ENCODE measurements around the gene ZNF740.
"Not testable (repeated sequence)": the region's sequence is repeated elsewhere in the genome, so short reads cannot be mapped to it uniquely, and the experiment has no call there.

Gene ZNF740

DNA sequence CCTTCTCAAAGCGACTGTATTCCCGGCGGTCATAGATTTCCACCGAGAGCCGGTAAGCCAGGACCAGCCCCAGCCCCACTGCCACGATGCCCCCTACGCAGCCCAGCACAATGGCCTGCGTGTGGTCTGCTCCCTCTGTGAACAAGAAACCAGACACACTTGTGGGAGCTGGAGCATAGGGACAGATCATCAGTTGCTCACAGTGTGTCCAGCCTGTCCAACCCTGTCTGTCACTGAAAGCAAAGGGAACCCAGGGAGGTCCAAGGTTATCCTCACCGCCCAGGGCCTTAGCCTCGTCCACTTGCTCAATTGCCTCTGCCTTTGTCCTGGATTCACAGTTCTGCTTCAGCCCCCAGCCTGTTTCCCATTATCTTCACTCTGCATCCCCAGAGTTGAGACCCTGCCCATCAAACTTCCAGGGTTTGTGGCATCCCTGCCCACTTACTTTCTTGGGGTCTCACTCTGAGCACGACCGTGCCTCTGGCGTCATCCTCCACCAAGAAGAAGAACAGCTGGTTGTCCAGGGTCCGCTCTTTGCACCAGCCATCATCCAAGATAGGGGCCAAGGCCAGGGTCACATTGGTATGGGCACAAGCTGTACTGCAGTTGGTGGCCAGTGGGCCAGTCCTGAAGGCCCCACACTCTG, 11.5 kb downstream of the ZNF740 start:
- no peak overlapping the region for H3K4me3 ChIP-seq (ENCODE audit: low read length)
- DNase-seq (ENCODE audit: low read depth, low spot score), result no peak

DNA sequence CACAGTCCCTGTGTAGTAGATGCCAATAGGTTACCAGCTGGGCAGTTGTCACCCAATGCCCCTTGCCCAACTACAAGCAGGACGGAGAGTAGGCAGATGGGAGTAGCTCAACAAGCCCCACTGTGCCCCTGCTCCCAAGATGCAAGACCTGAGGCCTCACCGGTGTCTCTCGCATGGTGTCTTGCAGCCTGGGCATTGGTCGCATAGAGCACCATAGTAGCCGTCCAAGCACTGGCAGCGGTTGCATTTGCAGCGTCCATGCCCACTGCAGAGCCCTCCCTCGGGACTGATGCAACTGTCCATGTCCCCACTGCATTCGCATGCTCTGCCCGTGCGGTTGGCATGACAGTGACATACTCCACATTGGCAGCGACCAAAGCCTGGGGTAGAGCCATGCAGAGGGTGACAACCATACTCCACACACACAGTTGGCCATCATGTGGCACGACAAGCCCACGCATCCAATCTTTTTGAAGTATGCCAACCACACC, 12.1 kb downstream of the ZNF740 start:
- no peak overlapping the region for H3K4me3 ChIP-seq (ENCODE audit: low read length)
- DNase-seq (ENCODE audit: low read depth, low spot score), result no peak

DNA sequence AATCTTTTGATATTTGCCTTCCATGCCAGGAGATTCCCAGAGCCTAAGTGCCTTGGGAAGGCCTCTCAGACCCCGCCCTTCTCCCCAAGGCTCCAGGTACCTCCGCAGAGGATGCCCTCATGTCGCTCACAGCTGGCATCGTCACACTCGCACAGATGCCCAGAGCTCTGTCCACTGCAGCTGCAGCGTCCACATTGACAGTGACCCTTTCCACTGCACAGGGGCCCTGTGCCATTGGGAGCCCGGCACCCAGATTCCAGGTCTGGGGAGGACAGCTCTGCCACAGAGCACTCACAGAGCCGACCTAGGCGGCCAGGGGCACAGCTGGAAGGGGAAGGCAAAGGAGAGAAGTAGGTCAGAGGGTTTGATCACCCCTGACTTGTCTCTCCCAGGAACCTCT, 12.5 kb downstream of the ZNF740 start:
- no peak for DNase-seq (ENCODE audit: low read depth, low spot score)
- no peak overlapping the region for H3K4me3 ChIP-seq (ENCODE audit: low read length)

DNA sequence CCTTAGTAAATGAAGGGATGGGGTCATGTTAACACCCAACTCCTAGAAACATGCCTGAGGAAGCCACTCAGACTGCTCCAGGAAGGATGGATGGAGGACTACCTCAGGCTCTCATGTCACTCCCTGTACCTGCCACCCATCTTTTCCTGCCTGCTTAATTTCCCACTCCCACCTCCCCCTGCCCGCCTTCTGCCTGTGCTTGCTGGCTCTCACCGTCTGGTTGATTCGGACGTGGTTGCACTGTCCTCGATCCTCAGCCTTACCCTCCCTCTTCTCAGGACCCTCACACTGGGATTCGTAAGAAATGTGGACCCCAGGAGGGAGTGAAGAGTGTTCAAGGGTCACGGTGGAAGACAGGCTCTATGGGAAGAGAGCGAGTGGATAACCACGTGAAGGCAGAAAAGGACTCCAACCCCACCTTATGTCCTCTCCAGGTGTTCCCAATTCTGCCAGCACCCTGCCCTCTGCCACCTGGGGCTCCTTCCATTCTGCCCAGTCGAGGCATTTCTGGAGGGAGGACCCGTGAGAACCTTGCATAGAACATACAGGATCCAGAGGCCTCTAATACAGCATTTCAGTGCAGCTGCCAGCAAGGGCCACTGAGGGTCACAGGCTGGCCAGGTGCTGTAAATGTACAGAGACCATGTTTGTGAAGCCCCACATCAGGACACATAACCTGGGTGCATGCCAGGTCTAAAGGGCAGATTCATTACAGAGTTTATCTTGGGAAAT, 13.6 kb downstream of the ZNF740 start:
- no peak for DNase-seq (ENCODE audit: low read depth, low spot score)
- no peak overlapping the region for H3K4me3 ChIP-seq (ENCODE audit: low read length)

DNA sequence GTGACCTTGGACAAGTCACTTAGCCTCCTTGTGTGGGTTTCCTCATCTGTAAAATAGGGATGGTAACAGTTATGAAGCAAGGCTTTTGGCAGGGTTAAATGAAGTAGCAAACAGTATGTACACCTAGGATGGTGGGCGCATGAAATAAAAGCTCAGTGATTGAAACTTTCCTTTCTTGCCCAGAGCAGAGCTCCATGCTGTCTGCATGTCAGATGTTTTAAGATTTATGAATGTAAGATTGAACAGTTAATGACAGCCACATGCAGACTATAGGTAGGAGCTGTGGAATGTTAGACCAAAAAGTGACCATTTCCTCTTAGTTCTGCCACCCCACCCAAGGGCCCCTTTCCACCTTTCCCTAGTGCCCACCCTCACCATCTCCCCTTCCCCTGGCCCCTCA, 14.5 kb downstream of the ZNF740 start:
- DNase-seq (ENCODE audit: low read depth, low spot score), result no peak
- H3K4me3 ChIP-seq (ENCODE audit: low read length), result no peak overlapping the region

DNA sequence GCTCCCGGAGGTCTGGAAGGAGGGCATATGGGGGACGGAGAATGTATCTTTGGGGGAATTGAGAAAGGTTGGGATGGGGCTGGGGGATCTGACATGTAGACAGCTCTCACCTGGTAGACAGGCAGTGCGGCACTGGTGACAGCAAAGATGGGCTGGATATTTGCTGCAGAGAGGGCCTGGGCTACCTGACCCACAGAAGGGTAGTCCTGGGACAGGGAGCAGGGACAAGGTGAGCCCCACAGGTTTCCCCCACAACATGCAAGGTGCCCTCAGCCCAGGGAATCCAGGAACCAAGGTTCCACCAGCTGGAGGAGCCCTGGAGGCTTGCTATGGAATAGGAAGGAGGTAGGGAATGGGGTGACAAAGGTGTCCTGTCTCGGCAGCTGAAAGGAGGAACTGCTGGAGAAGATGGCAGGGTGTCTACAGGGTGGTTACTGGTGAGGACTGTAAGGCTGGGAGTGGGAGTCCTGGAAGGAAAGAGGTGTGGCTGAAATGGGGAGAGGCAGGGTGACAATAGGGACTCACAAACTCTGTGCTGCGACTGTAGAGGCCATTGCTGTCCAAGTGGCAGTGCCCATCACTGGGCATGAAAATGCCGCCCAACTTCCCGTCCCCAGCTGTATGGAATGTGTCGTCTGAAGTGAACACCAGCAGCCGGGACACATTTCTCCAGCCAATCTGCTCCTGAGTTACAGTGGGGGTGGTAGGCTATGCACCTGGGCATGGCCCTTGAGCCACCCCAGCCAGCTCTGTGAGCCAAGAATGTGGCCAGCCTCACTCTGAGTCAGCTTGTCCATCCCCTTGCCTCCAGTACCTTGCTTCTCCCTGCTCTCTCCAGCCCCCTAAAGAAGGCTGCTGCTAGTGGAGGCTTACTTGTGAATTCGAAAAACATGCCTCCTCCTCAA, 15.2 kb downstream of the ZNF740 start:
- DNase-seq (ENCODE audit: low read depth, low spot score), result no peak
- H3K4me3 ChIP-seq (ENCODE audit: low read length), result no peak overlapping the region

DNA sequence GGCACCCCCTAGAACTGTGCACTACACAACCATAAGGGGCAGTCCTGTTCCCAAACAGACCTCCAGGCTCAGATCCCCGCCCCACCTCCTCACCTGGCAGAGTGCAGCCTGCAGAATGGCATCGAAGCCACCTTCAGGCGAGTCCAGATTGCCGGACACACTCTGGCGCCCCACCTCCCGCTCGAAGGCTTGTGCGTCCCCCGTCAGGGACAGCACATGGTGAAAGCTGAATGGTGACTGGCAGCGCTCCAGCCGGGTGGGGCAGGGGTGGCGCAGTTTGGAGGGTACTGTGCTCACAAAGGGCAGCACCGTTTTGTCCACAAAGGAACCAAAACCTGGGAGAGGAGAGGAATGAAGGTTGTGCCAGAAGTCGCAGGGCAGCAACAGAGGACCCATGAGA, 16.0 kb downstream of the ZNF740 start:
- DNase-seq (ENCODE audit: low read depth, low spot score), result no peak
- H3K4me3 ChIP-seq (ENCODE audit: low read length), result no peak overlapping the region

DNA sequence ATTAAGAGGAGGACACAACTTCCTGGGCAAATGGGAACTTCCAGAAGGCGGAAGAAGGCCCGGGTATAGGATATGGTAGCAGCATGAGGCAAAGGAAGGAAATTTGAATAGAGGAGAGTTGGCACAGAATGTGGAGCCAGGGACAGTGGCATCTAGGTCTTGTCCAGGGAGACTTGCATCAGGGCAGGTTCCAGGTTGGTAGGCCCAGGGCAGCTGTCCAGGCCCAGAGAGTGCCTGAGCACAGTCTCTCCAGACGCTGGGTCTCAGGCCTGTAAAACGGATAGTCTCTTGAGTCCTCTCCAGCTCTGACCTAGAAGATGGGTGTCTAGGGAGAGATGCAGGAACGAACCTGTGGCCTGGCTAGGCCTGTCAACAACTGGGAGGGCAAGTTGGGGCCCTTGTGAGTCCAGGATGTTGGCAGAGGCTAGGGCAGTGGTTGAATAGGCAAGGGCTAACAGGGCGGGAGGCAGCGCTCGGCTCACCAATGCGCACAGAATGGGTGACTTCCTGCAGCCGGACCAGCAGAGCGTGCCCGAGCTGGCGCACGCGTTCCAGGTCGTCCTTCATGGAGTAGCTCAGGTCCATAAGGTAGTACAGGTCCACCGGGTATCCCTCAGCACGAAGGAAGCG, 16.6 kb downstream of the ZNF740 start:
- no peak overlapping the region for H3K4me3 ChIP-seq (ENCODE audit: low read length)

DNA sequence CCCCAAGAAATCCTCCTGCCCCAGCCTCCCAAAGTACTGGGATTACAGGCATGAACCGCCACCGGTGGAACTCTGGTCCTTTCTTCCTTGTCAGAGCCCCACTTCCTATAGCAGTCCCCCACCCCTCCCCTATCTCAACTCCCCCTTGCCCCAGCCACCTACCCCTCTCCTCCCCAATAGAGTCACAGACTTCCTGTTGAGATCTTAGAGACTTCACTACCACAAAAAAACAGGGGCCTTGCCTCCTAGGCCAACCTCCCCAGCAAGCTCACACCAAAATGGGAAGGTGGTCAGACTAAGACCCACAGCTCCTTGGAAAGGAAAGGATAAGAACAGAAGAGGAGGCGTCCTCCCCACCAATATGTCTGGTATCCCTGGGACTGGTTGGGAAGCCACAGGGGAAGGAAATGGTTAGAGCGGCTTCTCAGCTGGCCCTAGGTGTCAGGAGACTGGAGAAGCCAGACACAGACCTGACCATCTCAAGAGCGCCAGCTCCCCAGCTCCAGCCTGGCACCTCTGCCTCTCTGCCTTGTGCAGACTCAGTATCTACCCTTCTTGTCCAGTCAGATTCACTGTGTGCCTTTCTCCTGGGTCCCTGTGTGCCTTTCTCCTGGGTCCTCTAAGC, 18.1 kb downstream of the ZNF740 start:
- H3K4me3 ChIP-seq (ENCODE audit: low read length), result peak overlapping the region; percentile 13
- DNase-seq (ENCODE audit: low read depth, low spot score), result peak; percentile 58

More for the DNA sequence above, 16.6 kb downstream of the ZNF740 start:
- DNase-seq (ENCODE audit: low read depth, low spot score), result no peak

DNA sequence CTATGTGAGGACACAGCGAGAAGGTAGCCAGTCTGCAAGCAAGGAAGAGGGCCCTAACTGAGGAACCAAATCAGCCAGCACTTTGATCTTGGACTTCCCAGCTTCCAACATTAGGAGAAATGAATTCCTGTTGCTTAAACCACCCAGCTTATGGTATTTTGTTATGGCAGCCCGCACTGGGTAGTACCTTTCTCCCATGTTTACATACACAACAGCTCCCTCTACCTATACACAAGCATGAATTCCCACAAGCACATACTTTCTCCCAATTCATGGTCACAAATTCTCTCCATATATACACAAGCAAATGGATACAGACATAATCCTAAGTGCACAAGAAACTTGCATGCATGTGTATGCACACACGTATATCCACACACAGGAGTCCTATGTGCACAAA, 19.2 kb downstream of the ZNF740 start:
- H3K4me3 ChIP-seq (ENCODE audit: low read length), result no peak overlapping the region
- no peak for DNase-seq (ENCODE audit: low read depth, low spot score)

DNA sequence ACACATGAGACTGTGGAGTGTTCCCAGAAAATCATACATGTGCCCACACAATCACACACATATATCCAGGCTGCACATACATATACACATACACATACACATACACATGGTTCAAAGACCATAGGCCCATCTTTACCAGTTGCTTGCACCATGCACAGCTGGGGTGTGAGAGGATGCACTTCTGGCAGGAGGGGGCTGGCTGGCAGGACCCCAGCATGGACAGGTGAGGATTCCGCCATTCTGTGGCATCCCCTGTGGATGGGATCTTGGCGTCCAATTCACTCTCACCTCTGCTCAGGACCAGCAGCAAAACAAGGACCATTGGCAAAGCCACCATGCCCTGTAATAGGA, 19.6 kb downstream of the ZNF740 start:
- DNase-seq (ENCODE audit: low read depth, low spot score), result no peak
- H3K4me3 ChIP-seq (ENCODE audit: low read length), result no peak overlapping the region

DNA sequence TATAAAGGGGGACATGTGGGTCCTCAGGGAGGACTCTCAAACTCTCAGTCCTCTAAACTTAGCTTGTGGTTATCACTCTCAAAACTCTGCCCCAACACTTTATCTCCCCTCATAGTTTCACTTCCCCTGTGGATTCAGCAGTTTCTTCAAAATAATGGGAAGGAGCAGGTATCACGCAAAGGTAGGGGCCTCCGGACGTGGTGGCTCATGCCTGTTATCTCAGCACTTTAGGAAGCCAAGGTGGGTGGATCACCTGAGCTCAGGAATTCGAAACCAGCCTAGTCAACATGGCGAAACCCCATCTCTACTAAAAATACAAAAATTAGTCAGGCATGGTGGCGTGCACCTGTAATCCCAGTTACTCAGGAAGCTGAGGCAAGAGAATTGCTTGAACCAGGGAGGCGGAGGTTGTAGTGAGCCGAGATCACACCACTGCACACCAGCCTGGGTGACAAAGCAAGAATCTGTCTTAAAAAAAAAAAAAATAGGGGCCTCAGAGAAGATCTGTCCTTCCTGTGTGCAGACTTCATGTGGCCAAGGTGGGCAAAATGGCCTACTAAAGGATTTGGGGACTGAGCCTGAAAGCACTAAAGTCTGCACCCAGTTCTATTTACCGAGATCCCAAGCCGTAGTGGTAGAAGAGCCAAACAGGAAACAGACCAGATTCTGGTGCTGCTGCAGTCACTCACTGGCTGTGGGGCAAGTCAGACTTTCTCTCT, 20.1 kb downstream of the ZNF740 start:
- DNase-seq (ENCODE audit: low read depth, low spot score), result no peak
- no peak overlapping the region for H3K4me3 ChIP-seq (ENCODE audit: low read length)

DNA sequence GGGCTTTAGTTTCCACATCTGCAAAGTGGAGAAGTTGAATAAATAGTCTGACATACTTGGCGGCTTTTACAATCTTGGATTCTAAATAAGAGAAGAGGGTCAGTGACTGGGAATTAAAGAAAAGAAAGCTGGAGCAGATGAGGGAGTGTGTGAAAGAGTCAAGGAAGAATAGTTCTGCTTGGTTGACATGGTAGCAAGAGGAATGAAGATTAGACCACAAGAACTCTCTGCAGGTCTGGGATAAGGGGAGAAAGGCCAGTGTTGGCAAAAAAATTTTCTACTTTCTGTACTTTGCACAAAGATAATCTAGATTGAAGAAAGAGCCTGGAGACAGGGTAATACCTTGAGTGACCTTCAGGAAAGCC, 20.6 kb downstream of the ZNF740 start:
- DNase-seq (ENCODE audit: low read depth, low spot score), result no peak
- no peak overlapping the region for H3K4me3 ChIP-seq (ENCODE audit: low read length)

DNA sequence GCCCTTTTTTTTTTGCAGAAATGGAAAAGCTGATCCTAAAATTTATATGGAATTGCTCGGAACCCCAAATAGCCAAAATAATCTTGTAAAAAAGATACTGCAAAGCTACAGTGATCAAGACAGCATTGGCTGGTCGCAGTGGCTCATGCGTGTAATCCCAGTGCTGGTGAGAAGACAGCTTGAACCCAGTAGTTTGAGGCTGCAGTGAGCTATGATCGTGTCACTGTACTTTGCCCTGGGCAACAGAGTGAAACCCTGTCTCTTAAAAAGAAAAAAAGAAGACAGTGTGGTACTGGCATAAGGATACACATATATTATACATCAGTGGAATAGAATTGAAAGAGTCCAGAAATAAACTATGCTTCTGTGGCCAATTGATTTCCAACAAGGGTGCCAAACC, 21.1 kb downstream of the ZNF740 start:
- no peak overlapping the region for H3K4me3 ChIP-seq (ENCODE audit: low read length)

DNA sequence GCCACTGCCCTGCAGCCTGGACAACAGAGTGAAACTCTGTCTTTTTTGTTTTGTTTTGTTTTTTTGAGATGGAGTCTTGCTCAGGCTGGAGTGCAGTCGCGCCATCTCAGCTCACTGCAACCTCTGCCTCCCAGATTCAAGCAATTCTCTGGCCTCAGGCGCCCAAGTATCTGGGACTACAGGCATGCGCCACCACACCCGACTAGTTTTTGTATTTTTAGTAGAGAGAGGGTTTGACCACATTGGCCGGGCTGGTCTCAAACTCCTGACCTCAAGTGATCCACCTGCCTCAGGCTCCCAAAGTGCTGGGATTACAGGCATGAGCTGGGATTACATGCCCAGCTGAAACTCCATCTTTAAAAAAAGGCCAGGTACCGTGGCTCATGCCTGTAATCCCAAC, 21.8 kb downstream of the ZNF740 start:
- H3K4me3 ChIP-seq (ENCODE audit: low read length); DNase-seq (ENCODE audit: low read depth, low spot score): not testable (repeated sequence)

More for the DNA sequence above, 21.1 kb downstream of the ZNF740 start:
- no peak for DNase-seq (ENCODE audit: low read depth, low spot score)

DNA sequence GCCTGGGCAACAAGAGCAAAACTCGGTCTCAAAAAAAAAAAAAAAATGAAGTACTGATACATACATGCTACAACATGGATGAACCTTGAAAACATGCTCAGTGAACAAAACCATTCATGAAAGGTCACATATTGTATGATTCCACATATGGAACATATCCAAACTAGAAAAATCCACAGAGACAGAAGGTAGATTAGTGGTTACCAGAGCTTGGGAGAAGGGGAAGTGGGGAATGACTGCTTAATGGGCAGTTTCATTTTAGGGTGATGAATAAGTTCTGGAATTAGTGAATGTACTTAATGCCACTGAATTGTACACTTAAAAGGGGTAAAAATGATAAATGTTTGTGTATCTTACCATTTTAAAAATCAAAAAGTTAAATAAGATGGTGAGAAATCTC, 23.8 kb downstream of the ZNF740 start:
- no peak for DNase-seq (ENCODE audit: low read depth, low spot score)

DNA sequence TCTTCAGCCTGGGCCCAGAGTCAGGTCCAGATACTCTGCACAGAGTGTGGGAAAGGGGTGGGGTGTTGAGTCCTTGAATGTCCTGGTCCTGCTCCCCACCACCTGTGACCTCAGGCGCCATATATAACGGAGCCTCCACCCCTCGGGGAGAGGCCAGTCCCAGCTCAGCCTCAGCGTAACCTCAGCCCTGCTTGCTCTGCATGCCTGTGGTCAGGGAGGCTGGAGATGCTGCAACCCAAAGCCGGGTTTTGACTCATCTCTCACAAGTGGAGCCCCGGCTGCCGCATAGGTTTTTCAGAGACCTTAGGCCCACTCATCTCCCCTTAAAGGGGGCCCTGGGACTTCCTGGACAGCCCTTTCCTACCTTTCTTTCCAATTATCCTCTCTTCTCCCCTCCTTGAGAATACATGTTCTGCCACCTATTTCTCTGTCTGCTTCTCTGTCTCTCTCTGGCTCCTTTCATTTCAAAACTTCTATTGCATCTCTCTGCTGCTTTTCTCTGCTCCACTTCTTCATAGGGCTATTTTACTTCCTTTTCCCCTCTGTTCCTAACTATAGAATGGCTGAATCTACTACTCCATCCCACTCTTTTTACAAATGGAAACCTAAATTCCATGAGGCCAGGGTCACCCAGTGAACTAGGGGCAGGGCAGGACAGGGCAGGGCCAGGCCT, 25.4 kb downstream of the ZNF740 start:
- no peak for DNase-seq (ENCODE audit: low read depth, low spot score)
- no peak overlapping the region for H3K4me3 ChIP-seq (ENCODE audit: low read length)

More for the DNA sequence above, 23.8 kb downstream of the ZNF740 start:
- H3K4me3 ChIP-seq (ENCODE audit: low read length), result no peak overlapping the region

DNA sequence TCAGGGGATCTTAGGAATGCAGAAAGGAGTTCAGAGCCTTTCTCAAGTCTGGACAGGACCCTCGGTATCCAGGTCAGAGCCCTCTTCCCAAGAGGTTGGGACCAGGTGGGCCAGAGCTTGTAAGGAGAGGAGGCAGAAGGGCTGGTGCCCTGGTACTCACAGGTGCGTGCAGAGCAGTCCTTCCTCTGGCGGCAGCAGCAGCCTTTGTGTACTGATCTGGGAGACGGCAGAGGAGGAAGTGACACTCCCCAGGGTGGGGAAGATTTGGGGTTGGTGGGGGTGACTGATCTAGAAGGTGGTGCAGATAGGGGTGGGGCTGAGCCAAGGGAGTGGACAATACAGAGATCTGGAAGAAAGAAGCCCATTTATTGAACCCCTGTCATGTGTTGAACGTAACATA, 26.5 kb downstream of the ZNF740 start, which contains the start of gene ITGB7:
Gene ITGB7 (minus strand): TSS at position 210 of the 400 bp plus-strand sequence. CDS start 6,808 bp downstream, outside the sequence.
- DNase-seq (ENCODE audit: low read depth, low spot score), result peak; percentile 46
- no peak within 1 kb of the TSS for H3K4me3 ChIP-seq (ENCODE audit: low read length)
